HG03280 (cell line): Measurements from ENCODE around the gene RABAC1.

Experiments
- ATAC-seq: cut with Tn5 transposase; IDR thresholded peaks from one replicate; pipeline ENCODE4 v1.9.1; 2021; ENCODE audit warnings: mild to moderate bottlenecking, moderate library complexity; ENCODE audit not compliant: unreplicated experiment

Gene RABAC1

DNA sequence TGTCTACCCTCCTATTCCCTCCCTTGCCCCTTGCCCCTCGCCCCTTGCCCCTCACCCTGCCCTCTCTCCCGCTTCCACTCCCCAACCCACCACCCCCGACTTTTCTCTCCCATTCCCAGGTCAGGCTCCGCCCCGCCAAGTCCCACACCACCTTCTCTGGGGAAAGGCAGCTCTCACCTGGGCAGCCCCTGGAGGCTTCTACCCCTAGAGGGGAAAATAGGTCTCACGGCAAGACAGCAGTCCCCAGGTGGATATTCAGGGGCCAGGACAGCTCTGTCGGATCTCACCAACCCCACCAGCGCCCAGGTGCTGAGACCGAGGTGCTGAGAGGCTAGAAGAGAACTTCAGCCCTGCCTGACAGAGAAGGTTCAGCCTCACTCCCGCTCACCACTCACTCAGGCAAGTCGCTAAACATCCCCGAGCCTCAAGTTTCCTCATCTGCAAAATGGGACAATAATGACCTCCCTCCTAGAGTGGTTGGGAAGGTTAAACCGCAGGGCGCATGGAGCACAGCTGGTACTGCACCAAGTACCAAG lies 29.5 kb downstream of the RABAC1 start:
- ATAC-seq = no peak

DNA sequence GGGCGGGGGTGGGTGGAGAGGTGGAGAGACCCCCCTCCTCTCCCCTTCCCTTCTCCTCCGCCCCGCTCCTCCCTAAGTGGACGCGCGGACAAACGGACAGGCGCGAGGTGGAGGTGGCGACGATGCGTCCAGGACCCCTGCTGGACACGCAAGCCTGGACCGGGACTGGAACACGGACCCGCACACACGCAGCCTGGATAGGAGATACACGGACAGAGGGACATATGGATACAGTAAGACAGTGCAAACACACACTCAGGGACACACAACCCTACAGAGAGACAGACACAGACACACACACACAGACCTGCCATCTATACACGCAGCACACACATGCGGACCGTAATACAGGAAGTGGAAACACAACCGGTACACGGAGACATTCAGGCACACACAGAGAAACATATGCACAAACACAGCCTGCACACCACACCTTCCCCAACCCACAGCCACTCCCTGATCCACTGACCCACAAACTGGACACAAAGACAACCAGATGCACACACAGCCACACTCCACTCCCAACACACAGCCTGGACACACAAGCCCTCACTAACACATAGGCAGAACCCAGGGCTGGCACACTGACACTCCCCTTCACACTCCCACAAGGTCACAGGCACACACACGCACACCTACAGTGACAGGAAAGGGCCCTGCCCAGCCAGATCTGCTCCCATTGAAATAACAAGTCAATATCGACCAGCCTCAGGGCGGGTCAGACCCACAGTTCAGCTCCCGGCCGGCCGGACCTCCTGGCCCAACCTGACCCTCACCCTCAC lies 30.2 kb downstream of the RABAC1 start:
- no peak for ATAC-seq

- no peak for ATAC-seq
These were observed 30.9 kb downstream of the RABAC1 start, which contains the start of gene ERFL for GRCh38 chr19:41928221-41928683. Gene ERFL (minus strand): TSS chr19:41928449. CDS start chr19:41912919, 15,530 bp downstream.

- no peak for ATAC-seq
These were observed 31.5 kb downstream of the RABAC1 start for GRCh38 chr19:41927497-41928192.

DNA sequence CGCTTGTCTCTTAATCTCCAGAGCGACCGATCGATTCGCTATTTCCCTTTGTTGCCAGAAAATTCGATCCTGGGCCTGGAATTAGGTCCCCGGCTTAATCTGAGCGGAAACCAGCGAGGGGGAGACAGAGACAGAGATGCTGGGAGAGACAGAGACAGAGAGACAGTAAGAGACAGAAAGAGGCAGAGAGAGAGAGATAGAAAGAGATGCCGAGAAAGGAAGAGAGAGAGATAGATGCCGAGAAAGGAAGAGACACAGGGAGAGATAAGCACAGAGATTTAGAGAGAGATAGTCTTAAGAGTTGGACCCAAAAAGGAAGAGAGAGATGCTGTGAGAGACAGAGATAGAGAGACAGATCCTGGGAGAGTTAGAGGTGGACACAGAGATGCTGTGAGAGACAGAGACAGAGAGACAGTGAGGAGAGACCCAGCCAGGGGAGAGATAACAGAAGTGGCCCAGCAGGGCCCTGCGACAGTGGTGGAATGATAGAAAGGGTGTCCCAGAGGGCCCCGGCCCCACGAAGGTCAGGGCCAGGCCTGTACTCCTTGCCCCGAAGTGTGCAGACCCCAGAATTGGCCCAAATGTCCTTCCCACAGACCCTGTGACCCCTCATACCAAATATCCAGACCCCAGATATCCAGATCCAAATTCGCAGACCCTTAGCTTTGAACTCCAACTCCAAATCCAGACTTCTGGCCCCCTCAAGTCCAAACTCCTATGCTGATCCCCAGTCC lies 32.2 kb downstream of the RABAC1 start:
- ATAC-seq = no peak

GRCh38 chr19:41926028-41926762 lies 32.9 kb downstream of the RABAC1 start:
- ATAC-seq = no peak

DNA sequence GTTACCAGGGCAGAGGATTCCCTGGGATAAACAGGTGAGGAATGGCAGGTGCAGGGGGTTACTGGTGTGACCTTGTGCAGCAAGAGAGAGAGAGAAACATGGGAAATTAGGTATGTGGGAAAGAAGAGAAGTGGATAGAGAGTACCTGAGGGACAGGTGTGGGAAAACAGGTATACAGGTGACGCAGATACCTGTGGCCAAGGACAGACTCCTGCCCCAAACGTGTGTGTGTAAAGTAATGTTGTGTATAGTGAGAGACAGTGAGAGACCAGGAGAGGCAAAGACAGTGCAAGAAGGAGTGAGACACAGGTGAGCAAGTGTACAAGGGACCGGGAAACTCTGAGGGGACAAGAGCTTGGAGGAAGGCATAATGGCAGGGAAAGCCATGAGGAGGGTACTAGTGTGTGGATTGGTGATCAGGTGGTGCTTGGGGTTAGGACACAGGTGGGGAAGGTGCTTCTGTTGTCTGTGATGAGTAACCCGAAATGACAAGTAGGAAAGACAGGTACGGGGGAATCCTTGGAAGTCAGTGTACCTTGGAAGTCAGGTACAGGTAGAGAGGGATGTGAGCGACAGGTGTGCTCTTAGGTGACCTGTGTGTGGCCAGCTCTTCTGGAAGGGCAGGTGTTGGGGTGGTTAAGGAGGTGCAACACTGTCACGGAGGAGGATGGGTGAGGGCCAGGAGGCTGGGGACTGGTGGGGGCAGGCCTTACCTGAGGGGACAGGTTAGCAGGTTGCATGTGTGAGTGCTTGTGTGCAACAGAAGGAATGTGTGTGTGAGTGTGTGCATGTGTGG lies 33.7 kb downstream of the RABAC1 start:
- no peak for ATAC-seq

- ATAC-seq = no peak
These were observed 34.7 kb downstream of the RABAC1 start for GRCh38 chr19:41924151-41925145.

DNA sequence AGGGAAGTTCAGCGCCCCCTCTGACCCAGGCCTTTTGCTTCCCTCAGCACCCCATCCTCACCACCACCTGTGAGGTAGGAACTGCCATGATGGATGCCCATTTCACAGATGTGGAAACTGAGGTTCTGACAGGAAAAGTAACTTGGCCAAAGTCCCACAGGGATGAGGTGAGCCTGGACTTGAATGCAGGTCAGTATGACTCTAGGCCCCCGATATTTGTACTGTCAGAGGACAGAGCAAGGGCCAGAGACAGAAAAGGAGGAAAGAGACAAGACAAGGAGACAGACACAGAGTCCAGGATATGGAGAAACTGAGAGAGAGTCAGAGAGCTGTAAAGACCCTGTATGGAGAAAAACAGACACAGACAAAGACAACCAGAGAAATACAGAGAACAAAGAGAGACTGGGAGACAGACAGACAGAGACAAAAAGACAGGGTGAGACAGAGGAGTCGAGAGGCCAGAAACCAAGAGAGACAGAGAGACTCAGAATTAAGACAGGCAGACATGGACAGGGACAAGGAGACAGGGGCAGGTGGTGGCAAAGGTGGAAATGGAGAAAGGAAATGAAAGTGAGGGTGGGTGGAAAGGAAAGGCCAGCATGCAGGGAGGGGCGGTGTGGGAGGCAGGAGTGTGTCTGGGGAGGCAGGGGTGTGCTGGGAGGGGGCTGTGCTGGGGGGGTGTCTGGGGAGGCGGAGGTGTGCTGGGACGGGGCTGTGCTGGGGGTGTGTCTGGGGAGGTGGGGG lies 35.9 kb downstream of the RABAC1 start:
- no peak for ATAC-seq

GRCh38 chr19:41922585-41922984 lies 36.5 kb downstream of the RABAC1 start:
- ATAC-seq = no peak

- no peak for ATAC-seq
These were observed 37.2 kb downstream of the RABAC1 start for GRCh38 chr19:41921577-41922576.

- no peak for ATAC-seq
These were observed 38.1 kb downstream of the RABAC1 start for GRCh38 chr19:41920882-41921576.

DNA sequence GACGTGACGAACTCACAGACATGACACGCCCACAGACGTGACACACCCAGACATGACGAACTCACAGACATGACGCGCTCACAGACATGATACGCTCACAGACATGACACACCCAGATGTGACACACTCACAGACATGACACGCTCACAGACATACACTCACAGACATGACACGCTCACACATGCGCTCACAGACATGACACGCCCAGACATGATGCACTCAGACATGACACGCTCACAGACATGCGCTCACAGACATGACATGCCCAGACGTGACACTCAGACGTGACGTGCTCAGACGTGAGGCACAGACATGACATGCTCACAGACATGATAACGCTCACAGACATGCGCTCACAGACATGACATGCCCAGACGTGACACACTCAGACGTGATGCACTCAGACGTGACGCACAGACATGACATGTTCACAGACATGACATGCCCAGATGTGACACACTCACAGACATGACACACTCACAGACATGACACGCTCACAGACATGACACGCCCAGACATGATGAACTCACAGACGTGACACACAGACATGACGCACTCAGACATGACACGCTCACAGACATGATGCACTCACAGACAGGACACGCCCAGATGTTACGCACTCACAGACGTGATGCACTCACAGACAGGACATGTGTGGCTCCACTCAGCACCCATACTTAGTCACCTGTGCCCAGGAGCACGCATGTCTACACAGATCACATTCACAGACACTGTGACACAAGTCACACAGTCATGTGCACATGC lies 39.0 kb downstream of the RABAC1 start:
- ATAC-seq = no peak

- no peak for ATAC-seq
These were observed 40.4 kb downstream of the RABAC1 start for GRCh38 chr19:41918653-41919244.

DNA sequence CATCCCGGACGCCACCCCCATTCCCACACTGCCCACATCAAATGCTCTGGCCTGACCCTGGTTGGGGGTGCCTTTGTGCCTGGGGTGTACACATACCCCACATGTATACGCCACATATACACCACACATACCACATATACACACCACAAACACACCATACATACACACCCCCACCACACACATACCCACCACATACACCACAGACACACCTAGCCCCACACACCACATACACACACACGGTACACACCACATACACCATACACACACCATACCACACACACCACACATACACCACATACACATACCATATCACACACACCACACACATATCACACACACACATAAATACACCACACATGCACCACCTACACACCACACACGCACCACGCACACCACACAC lies 41.0 kb downstream of the RABAC1 start:
- ATAC-seq = no peak
